IMR-90 (cell line): Measurements from ENCODE around the gene NAT8. TPM values are rescaled to one million over a fixed set of nuclear protein-coding genes. Genes with fewer than 3 reads are reported as not detected.
"Not testable (repeated sequence)": the region's sequence is repeated elsewhere in the genome, so short reads cannot be mapped to it uniquely, and the experiment has no call there.

Experiments
- ATAC-seq: fragments of 200-7000 bp; cut with Tn5 transposase; 2 replicates; pipeline ENCODE4 v1.9.1; 2020; ENCODE audit warnings: low read depth, mild to moderate bottlenecking, moderate library complexity
- BruUV-seq: library from RNA; stranded (reverse); fragments of 400-500 nt; replicated peaks from 2 replicates; lab custom pipeline; 2021; lab: Mats Ljungman, UMichigan
- CTCF ChIA-PET: fragments of 300-600 bp; formaldehyde crosslinking; extraction: SDS; loops from one replicate; lab custom pipeline; 2021; ENCODE audit warnings: antibody characterized with exemption; lab: Yijun Ruan, JAX
- POLR2A ChIA-PET: fragments of 300-600 bp; sonication (Branson Sonifier 250); formaldehyde crosslinking; loops from one replicate; lab custom pipeline; 2022; ENCODE audit warnings: antibody characterized with exemption; ENCODE audit not compliant: unreplicated experiment; lab: Charles Lee
- DNase-seq: peaks from one replicate; pipeline ENCODE4 v3.0.0; 2013
- H2AFZ ChIP-seq: replicated peaks from 2 replicates; pipeline ENCODE3; 2013; ENCODE audit warnings: low read length, mild to moderate bottlenecking; ENCODE audit not compliant: poor library complexity
- H2AK5ac ChIP-seq: 2 replicates; pipeline ENCODE4 v1.6.1; 2013; ENCODE audit warnings: low read depth, low read length, inconsistent platforms
- H2AK9ac ChIP-seq: replicated peaks from 2 replicates; pipeline ENCODE3; 2013; ENCODE audit warnings: mild to moderate bottlenecking, low read depth, low read length, moderate library complexity; ENCODE audit not compliant: poor library complexity
- H2BK120ac ChIP-seq: 2 replicates; pipeline ENCODE4 v1.6.1; 2013; ENCODE audit warnings: low read depth, low read length, inconsistent platforms
- H2BK15ac ChIP-seq: 3 replicates; pipeline ENCODE4 v1.6.1; 2013; ENCODE audit warnings: low read depth, low read length, inconsistent platforms
- H2BK20ac ChIP-seq: 2 replicates; pipeline ENCODE4 v1.6.1; 2013; ENCODE audit warnings: low read depth, mild to moderate bottlenecking, inconsistent platforms, low read length, moderate library complexity
- H2BK5ac ChIP-seq: 2 replicates; pipeline ENCODE4 v1.6.1; 2013; ENCODE audit warnings: mild to moderate bottlenecking, low read depth, low read length, inconsistent platforms; ENCODE audit not compliant: poor library complexity, severe bottlenecking
- H3K14ac ChIP-seq: replicated peaks from 2 replicates; pipeline ENCODE4 v1.6.1; 2013; ENCODE audit warnings: low read depth, low read length, inconsistent platforms
- H3K18ac ChIP-seq: 2 replicates; pipeline ENCODE4 v1.6.1; 2013; ENCODE audit warnings: low read depth, low read length, control low read depth
- H3K23ac ChIP-seq: 2 replicates; pipeline ENCODE4 v1.6.1; 2013; ENCODE audit warnings: low read depth, low read length, inconsistent platforms
- H3K27ac ChIP-seq: 2 replicates; pipeline ENCODE4 v1.5.1; 2013; ENCODE audit warnings: mild to moderate bottlenecking, control low read depth, low read length; ENCODE audit not compliant: insufficient read depth
- H3K27me3 ChIP-seq: 2 replicates; pipeline ENCODE4 v1.6.1; 2013; ENCODE audit warnings: low read length; ENCODE audit not compliant: control insufficient read depth, insufficient read depth
- H3K36me3 ChIP-seq: 2 replicates; pipeline ENCODE4 v1.6.1; 2013; ENCODE audit warnings: low read length, mixed read lengths; ENCODE audit not compliant: control insufficient read depth, insufficient read depth
- H3K4ac ChIP-seq: 2 replicates; pipeline ENCODE4 v1.6.1; 2013; ENCODE audit warnings: low read depth, low read length, inconsistent platforms
- H3K4me1 ChIP-seq: 2 replicates; pipeline ENCODE4 v1.6.1; 2013; ENCODE audit warnings: low read length, mixed read lengths; ENCODE audit not compliant: control insufficient read depth, insufficient read depth
- H3K4me2 ChIP-seq: 2 replicates; pipeline ENCODE4 v1.6.1; 2013; ENCODE audit warnings: low read depth, mild to moderate bottlenecking, control low read depth, low read length, moderate library complexity
- H3K4me3 ChIP-seq: 2 replicates; pipeline ENCODE4 v1.5.1; 2013; ENCODE audit warnings: low read depth, mild to moderate bottlenecking, control low read depth, low read length, moderate library complexity; ENCODE audit not compliant: insufficient read depth
- H3K56ac ChIP-seq: 2 replicates; pipeline ENCODE4 v1.6.1; 2013; ENCODE audit warnings: low read length, inconsistent platforms; ENCODE audit not compliant: insufficient read depth; ENCODE audit errors: extremely low read depth
- H3K79me1 ChIP-seq, 2 experiments: 2 replicates each; pipeline ENCODE4 v1.6.1; 2013; ENCODE audit warnings: low read length in 2 of 2, inconsistent platforms in 1 of 2, low read depth in 1 of 2
- H3K9ac ChIP-seq: 2 replicates; pipeline ENCODE4 v1.6.1; 2013; ENCODE audit warnings: low read depth, low read length, control low read depth
- H3K9me1 ChIP-seq: 2 replicates; pipeline ENCODE4 v1.6.1; 2013; ENCODE audit warnings: low read length, inconsistent platforms; ENCODE audit not compliant: insufficient read depth
- H3K9me3 ChIP-seq: 2 replicates; pipeline ENCODE4 v1.6.1; 2013; ENCODE audit warnings: low read length; ENCODE audit not compliant: control insufficient read depth, insufficient read depth
- H4K20me1 ChIP-seq: 2 replicates; pipeline ENCODE4 v1.6.1; 2013; ENCODE audit warnings: low read length, inconsistent platforms; ENCODE audit not compliant: insufficient read depth
- H4K5ac ChIP-seq: 2 replicates; pipeline ENCODE4 v1.6.1; 2013; ENCODE audit warnings: mild to moderate bottlenecking, low read depth, low read length, control low read depth
- H4K8ac ChIP-seq, 2 experiments: 2 replicates each; pipeline ENCODE4 v1.6.1; 2013; ENCODE audit warnings: low read depth in 2 of 2, low read length in 2 of 2, control low read depth in 1 of 2, inconsistent platforms in 1 of 2
- H4K91ac ChIP-seq: 2 replicates; pipeline ENCODE4 v1.6.1; 2013; ENCODE audit warnings: low read depth, low read length, inconsistent platforms; ENCODE audit not compliant: insufficient read depth
- whole genome bisulfite sequencing, 2 experiments: methylation state at CpG; one replicate each; pipeline versions ENCODE4 v1.1.5 to v1.1.7; 2013; ENCODE audit warnings: missing lambda C conversion rate in 2 of 2; ENCODE audit not compliant: insufficient read length in 1 of 2; ENCODE audit errors: extremely low coverage in 2 of 2; 5-methylcytosine and 5-hydroxymethylcytosine counted together
- dilution Hi-C: fragments of 300-500 bp; cut with HindIII; formaldehyde crosslinking; loops from one replicate; pipeline ENCODE4 v1.14.3; 2018; ENCODE audit warnings: low sequenced_read_pairs; ENCODE audit not compliant: unreplicated experiment
- in situ Hi-C: fragments of 300-500 bp; cut with MboI; formaldehyde crosslinking; loops from 3 replicates; pipeline ENCODE4 v1.14.3; 2019; ENCODE audit warnings: low sequenced_read_pairs, inconsistent platforms, mixed read lengths
- intact Hi-C: fragments of 100-400 bp; cut with micrococcal nuclease; formaldehyde crosslinking; loops from 2 replicates; pipeline ENCODE4 v1.10.0; 2022
- polyA plus RNA-seq, 3 experiments: library from polyadenylated mRNA; depleted of rRNA; stranded (reverse); fragments of >200 nt; gene quantifications; 2 replicates each; pipeline ENCODE4 v1.2.3, GENCODE V29; 2012; ENCODE audit warnings: low replicate concordance in 1 of 3
- total RNA-seq: library from RNA; depleted of rRNA; stranded (reverse); fragments of >200 nt; gene quantifications from 2 replicates; pipeline ENCODE4 v1.2.3, GENCODE V29; 2012

The NAT8 gene
- total and polyA plus RNA-seq, 2 of the 4 experiments (the other 2 are of a cell fraction), result not detected

- POLR2A ChIA-PET, H4K8ac ChIP-seq, H3K23ac ChIP-seq, H3K36me3 ChIP-seq, H3K56ac ChIP-seq, H2BK15ac ChIP-seq, in situ Hi-C loops, H2AFZ ChIP-seq, H3K9ac ChIP-seq, H4K91ac ChIP-seq, H2BK20ac ChIP-seq, H2AK9ac ChIP-seq, H2BK120ac ChIP-seq, H3K27ac ChIP-seq, dilution Hi-C loops, H4K5ac ChIP-seq, H3K27me3 ChIP-seq, H3K18ac ChIP-seq, CTCF ChIA-PET, H3K4me3 ChIP-seq, H2AK5ac ChIP-seq, DNase-seq, H4K20me1 ChIP-seq, H3K4me1 ChIP-seq, H3K9me1 ChIP-seq, H3K4ac ChIP-seq, H2BK5ac ChIP-seq, H3K9me3 ChIP-seq, intact Hi-C loops, BruUV-seq, ATAC-seq, H3K14ac ChIP-seq, H3K79me1 ChIP-seq, H3K4me2 ChIP-seq: not testable (repeated sequence)
- no CpG with 5 or more reads among the region's 1 CpG for WGBS, 2 experiments
Observed at GRCh38 chr2:73684325-73684724, 42.1 kb upstream of the NAT8 start.
